ENCODE data around the gene CA11.

DNA sequence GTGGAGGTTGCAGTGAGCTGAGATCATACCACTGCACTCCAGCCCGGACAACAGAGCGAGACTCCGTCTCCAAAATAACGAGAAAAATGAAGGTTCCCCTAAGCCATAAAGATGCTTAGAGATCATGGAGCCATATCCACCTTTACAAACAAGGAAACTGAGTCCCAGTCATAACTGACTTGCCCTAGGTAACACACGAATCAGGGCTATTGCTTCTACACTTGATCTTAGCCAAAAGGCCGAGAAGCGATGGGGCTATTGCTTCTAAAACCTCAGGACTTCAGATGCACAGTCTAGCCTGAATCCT lies 12.0 kb downstream of the CA11 start:
- TF ChIP-seq CHD1 (IDR thresholded peaks at IDR 0.05; ENCODE audit: low read depth, low read length) (no peak), BRCA1 (IDR thresholded peaks at IDR 0.05; ENCODE audit: low read depth, low read length) (no peak), TAF1 (IDR thresholded peaks at IDR 0.05; ENCODE audit: low read depth, low read length) (no peak), RFX5 (IDR thresholded peaks at IDR 0.05; ENCODE audit: borderline replicate concordance, low read depth, low read length) (no peak), EZH2 (IDR thresholded peaks at IDR 0.05; ENCODE audit: low read depth, low read length, severe bottlenecking) (no peak), BCL11A (IDR thresholded peaks at IDR 0.05; ENCODE audit: low read depth in 2 of 2, low read length in 2 of 2) (no peak), POLR2A (IDR thresholded peaks at IDR 0.05; ENCODE audit: control extremely low read depth in 1 of 2, low read depth in 2 of 2, low read length in 2 of 2) (no peak), CHD2 (IDR thresholded peaks at IDR 0.05; ENCODE audit: low read length) (no peak)
- TF ChIP-seq, protein P1, sequence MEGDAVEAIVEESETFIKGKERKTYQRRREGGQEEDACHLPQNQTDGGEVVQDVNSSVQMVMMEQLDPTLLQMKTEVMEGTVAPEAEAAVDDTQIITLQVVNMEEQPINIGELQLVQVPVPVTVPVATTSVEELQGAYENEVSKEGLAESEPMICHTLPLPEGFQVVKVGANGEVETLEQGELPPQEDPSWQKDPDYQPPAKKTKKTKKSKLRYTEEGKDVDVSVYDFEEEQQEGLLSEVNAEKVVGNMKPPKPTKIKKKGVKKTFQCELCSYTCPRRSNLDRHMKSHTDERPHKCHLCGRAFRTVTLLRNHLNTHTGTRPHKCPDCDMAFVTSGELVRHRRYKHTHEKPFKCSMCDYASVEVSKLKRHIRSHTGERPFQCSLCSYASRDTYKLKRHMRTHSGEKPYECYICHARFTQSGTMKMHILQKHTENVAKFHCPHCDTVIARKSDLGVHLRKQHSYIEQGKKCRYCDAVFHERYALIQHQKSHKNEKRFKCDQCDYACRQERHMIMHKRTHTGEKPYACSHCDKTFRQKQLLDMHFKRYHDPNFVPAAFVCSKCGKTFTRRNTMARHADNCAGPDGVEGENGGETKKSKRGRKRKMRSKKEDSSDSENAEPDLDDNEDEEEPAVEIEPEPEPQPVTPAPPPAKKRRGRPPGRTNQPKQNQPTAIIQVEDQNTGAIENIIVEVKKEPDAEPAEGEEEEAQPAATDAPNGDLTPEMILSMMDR (IDR thresholded peaks at IDR 0.05; ENCODE audit: control extremely low read depth in 1 of 3, insufficient read depth in 1 of 3, low read depth in 1 of 3, low read length in 3 of 3) = no peak

Data from H1 (cell line).